ENCODE measurements around the gene KDM2A.
"Not testable (repeated sequence)": the region's sequence is repeated elsewhere in the genome, so short reads cannot be mapped to it uniquely, and the experiment has no call there.

KDM2A gene

DNA sequence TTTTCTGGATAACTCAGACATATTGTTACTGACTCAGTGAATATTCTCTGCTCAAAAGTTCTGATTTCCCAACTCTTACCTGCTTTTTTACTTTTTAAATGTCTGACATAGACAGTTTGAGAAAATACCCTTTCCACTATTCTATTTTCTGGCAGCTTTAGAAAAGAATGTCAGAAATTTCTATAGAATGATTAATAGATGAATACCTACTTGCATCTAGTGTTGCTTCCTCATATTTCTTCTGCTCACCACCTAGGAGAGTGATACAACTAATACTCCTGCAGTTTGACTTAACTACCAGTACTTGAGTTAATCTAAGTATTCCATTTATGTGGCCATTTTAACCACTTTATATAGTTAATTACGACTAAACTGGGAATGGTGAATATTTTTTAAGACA lies 55.2 kb downstream of the KDM2A start:
- no peak for DNase-seq

DNA sequence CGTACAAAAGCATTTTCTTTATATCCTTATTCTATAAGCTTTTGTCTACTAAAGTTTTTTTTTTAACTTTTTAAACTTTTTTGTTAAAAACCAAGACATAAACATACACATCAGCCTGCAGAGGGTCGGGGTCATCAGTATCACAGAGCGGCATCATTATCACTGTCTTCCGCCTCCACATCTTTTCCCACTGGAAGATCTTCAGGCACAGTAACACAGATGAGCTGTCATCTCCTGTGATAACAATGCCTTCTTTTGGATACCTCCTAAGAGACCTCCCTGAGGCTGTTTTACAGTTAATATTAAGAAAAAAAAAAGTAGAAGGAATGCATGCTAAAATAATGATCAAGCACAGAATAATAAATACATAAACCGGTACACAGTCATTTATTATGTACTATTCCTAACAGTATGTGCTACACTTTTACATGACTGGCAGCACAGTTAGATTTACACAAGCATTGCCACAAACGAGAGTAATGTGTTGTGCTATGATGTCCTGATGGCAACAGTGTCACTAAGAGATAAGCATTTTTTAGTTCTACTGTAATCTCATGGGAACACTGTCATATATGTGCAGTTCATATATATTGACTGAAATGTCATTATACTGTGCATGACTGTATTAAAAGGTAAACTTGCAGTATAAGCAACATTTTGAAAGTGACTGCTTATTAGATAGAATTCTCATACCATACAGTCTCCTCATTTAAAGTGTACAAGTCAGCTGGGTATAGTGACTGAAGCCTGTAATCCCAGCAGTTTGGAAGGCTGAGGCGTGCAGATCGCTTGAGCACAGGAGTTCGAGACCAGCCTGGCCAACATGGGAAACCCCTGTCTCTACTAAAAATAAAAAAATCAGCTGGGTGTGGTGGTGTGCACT lies 58.6 kb downstream of the KDM2A start:
- no peak for DNase-seq

DNA sequence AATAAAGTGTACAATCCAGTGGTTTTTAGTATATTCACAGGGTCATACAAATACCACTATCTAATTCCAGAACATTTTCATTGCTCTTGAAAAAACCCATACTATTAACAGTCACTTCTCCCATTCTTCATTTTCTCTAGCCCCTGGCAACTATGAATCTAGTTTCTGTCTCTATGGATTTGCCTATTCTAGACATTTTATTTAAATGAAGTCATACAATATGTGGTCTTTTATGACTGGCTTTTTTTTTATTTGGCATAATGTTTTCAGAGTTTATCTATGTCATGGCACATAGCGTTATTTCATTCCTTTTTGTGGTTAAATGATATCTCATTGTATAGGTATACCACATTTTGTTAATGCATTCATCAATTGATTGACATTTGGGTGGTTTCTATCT lies 59.4 kb downstream of the KDM2A start:
- DNase-seq, result no peak

DNA sequence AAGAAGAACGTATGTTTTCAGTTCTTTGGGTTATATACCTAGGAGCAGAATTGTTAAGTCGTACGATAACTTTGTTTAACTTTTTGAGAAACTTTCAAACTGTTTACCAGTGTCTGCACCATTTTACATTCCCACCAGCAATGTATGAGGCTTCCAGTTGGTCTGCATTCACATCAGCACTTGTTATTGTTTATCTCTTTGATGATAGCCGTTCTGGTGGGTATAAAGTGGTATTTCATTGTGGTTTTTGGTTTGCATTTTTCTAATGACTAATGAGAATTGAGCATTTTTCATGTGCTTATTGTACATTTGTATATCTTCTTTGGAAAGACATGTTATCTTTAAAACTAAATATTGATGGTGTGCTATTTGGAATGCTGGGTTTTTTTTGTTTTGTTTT lies 59.8 kb downstream of the KDM2A start:
- DNase-seq, result no peak

DNA sequence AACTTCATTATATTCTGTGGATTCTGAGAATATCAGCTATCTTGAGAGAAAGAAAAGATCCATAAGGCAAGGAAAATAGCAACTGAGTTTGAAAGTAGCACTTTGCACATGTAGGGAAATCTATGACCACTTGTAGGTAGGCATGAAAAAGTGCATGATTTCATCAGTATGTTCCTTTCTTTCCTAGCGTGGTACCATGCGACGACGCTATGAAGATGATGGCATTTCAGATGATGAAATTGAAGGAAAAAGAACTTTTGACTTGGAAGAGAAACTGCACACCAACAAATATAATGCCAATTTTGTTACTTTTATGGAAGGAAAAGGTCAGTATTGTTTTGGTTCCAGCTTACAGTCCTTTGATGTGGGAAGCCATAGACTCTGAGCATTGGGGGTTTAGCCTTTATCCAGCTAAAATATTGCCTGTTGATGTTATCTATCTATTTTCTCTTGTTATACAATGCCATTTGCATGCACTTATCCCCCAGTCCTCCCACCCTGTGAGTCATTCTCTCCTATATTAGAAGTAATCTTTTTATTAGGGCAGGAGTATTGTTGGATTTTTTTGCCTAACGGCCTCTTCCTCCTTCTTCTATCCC lies 60.9 kb downstream of the KDM2A start:
- no peak for DNase-seq

DNA sequence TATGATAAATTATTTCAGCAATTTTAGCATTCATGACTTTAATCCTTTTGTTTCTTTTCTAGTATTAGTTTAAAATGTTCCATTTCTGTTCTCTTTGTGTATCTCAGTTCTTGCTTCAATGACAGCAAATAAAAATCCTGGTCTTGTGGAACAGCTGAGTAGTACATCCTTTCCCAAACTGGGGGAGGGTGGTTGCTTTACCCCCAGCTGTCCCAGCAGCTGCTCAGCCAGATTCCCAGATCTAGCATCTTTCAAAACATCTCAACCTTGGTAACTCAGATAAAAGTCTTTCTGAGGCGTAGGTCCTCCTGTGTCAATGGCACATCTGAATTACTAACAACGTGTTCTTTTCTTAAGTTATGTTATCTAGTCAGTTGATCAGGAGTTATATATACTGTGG lies 75.0 kb downstream of the KDM2A start:
- DNase-seq, result no peak

DNA sequence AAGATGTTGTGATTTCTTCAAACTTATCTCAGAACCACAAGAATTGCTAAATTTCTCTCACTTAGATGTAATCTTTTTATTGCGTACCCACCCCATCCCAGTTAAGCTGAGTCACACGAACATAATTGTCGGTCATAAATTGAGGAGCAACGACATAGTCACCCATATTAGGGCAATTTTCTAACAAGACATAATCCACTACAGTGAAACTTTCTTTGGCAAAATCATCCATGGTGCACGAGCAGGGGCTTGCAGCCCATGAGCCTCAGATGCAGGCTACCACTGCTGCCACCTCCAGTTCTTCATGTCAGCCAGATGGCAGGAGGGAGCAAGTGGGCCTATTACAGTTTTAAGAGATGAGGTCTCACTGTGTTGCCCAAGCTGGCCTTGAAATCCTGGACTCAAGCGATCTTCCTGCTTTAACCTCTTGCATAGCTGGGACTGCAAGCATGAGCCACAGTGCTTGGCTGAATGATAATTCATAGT lies 77.0 kb downstream of the KDM2A start:
- no peak for DNase-seq

DNA sequence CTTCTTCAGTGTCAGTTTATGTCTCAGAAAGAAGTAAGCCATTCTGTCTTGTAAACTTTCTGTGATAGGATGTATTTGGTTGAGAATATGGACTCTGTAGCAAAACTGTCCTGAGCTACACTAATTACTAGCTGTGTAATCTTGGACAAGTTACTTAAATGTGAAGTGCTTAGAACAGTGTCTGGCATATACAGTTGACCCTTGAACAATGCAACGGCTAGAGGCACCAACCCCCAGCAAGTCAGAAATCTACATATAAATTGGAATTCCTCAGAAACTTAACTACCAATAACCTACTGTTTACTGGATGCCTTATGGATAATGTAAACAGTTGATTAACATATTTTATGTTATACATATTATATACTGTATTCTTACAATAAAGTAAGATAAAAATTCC lies 78.5 kb downstream of the KDM2A start:
- no peak for DNase-seq

DNA sequence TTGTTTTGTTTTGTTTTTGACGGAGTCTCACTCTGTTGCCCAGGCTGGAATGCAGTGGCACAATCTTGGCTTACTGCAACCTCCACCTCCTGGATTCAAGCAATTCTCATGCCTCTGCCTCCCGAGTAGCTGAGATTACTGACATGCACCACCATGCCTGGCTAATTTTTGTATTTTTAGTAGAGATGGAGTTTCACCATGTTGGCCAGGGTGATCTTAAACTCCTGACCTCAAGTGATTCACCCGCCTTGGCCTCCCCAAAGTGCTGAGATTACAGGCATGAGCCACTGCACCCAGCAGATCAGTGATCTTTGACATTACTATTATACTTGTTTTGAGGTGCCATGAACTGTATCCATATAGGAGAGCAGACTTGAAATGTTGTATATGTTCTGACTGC lies 79.7 kb downstream of the KDM2A start:
- not testable (repeated sequence) for DNase-seq

DNA sequence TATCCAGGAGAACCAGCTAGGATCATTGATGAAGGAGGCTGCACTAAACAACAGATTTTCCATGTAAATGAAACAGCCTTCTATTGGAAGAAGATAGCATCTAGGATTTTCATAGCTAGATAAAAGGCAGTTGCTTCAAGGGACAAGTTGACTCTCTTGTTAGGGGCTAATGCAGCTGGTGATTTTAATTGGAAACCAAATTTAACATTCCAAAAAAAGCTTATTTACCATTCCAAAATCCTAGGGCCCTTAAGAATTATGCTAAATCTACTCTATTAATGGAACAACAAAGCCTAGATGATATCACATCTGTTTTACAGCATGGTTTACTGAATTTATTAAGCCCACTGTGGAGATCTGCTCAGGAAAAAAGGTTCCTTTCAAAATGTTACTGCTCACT lies 80.7 kb downstream of the KDM2A start:
- DNase-seq, result no peak

DNA sequence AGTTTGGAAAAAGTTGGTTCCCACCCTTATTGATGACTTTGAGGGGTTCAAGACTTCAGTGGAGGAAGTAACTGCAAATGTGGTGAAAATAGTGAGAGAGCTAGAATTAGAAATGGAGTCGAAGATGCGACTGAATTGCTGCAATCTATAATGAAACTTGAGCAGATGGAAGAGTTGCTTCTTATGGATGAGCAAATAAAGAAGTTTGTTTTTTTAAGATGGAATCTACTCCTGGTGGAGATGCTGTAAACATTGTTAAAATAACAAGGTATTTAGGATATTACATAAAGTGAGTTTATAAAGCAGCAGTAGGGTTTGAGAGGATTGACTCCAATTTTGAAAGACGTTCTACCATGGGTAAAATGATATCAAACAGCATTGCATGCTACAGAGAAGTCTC lies 83.0 kb downstream of the KDM2A start:
- DNase-seq, result no peak

DNA sequence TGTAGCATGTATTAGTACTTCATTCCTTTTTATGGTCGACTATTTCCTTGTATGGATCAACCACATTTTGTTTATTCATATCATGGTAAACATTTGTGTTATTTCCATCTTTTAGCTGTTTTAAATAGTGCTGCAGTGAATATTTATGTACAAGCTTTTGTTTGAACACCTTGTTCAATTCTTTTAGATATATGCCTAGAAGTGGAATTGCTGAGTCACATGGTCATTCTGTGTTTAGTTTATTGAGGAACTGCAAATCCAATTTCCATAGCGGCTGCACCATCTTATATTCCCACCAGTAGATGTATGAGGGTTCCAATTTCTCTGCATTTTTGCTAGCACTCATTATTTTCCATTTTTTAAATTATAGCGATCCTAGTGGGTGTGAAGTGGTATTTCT lies 85.8 kb downstream of the KDM2A start:
- no peak for DNase-seq

DNA sequence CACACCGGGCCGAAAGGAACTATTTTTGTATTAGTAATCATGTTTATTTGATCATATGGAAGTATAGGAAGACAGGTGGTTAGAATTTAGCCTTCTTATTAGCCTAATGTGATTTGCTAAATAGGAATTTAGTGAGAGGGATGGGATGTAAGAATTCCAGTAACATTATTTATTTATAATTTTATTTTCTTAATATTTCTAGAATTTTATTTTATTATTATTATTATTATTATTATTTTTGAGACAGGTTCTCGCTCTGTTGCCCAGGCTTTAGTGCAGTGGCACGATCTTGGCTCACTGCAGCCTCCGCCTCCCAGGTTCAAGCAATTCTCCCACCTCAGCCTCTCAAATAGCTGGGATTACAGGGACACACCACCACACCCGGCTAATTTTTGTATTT lies 90.2 kb downstream of the KDM2A start:
- not testable (repeated sequence) for DNase-seq

DNA sequence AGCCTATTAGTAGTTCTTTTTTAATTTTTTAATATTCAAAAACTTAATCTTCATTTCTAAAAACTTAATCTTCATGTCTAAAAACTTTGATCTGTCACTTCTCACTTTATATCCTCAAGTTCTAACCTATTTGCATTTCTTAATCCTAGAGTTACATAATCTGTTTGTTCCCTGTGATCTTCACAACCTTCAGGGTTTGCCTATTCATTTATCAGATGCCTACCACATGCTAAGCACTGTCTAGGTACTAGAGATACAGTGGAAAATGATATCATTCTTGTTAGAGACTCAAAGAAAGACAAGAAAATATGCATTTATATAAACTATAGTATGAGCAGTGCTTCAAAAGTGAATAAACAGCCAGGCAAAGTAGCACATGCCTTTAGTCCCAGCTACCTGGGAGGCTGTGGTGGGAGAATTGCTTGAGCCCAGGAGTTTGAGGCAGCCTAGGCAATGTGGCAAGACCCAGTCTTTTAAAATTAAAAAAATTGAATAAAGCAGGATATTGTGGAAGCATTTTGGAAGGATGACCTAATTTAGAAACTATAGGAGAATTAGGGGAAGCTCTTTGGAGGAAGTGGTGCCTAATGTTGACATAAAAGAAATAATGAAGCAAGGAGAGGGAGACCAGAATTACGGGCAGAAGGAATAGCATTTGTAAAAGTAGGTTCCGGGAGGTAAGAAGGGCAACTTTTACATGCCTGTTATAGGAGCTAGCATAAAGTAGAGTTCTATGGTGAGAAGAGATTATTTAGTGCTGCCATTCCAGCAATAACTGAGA lies 92.8 kb downstream of the KDM2A start:
- no peak for DNase-seq

DNA sequence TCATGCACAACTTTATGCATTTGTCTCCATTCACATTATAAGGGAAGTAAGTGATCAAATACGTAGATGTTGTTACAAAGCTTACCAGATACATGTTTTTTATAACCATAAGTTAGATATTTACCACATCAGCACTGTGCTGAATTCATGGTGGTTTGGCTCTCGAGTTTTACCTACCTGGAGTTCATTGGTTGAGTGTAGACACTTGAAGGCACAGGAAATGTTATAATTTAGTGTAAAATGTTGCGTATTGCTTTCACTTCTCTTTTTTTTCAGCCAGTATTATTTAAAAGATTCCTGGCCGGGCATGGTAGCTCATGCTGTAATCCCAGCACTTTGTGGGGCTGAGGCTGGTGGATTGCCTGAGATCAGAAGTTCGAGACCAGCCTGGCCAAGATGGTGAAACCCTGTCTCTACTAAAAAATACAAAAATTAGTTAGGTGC lies 94.1 kb downstream of the KDM2A start:
- no peak for DNase-seq

DNA sequence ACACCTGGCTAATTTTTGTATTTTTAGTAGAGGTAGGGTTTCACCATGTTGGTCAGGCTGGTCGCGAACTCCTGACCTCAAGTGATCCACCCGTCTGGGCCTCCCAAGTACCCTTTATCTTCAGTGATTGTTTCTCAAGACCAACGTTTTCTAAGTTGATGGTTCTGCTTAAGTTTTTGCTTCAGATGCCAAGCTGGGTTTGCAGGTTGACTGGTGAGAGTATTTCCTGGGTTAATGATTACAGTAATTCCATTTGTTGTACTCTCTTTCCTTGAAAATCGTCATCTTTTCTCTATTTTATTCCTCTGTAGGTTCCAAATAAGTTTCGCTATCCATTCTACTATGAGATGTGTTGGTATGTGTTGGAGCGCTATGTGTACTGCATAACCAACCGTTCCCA lies 108.7 kb downstream of the KDM2A start:
- DNase-seq, result no peak

DNA sequence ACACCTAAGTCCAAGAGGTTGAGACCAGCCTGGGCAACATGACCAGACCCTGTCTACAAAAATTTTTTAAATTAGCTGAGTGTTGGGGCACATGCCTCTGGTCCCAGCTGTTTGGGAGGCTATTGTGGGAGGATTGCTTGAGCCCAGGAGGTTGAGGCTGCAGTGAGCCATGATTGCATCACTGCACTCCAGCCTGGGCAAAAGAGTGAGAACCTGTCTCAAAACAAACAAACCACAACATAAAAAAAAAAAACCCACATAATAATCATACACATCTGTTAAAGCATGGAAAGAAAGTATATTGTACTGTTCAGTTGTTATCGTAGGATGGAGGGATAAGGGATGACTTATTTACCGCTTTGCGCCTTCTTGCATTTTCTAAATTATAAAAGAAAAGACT lies 111.3 kb downstream of the KDM2A start:
- no peak for DNase-seq

DNA sequence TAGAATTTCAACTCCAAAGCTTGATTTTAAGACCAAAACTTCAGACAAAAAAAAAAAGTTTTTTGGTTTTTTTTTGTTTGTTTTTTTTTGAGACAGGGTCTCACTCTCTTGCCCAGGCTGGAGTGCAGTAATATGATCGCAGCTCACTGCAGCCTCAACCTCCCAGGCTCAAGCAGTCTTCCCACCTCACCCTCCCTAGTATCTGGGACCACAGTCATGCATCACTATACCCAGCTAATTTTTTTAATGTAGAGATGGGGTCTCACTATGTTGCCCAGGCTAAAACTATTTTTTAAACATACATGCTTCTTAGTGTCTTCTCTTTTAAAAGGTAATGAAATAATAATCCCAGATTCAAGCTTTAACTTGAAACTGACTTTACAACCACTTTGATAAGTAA lies 111.8 kb downstream of the KDM2A start:
- DNase-seq, result no peak

DNA sequence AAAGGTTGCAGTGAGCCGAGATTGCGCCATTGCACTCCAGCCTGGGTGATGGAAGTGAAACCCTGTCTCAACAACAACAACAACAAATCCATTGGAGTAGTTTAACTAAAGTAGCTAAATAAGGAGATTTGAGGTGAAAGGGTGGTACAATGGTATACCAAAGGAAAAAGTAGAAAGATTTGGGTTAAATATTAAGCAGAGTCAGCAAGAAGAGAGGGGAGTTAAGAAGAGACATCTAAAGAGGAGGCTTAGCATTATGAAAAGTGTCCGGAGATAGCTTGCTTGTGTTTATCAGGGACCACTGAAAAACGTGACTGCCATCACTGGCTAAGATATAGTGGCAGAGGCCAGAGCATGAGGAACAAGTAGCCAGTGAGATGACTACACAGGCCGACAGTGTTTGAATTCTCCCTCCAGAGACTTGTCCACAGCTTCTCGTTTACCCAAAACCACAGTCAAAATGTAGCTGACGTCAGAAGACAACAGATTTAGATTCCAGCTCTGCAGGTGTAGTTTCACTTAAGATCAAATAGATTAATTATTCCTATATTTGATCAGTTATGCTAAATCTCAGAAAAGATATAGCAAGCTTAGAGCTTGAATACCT lies 114.6 kb downstream of the KDM2A start:
- DNase-seq, result no peak

DNA sequence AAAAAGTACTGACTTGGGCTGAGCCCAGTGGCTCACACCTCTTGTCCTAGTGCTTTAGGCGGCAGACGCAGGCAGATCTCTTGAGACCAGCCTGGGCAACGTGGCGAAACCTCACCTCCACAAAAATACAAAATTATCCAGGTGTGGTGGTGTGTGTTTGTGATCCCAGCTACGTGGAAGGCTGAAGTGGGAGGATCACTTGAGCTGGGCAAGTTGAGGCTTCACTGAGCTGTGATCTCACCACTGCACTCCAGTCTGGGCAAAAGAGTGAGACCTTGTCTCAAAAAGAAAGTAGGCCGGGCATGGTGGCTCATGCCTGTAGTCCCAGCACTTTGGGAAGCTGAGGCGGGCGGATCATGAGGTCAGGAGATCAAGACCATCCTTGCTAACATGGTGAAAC lies 115.5 kb downstream of the KDM2A start:
- DNase-seq, result not testable (repeated sequence)

DNA sequence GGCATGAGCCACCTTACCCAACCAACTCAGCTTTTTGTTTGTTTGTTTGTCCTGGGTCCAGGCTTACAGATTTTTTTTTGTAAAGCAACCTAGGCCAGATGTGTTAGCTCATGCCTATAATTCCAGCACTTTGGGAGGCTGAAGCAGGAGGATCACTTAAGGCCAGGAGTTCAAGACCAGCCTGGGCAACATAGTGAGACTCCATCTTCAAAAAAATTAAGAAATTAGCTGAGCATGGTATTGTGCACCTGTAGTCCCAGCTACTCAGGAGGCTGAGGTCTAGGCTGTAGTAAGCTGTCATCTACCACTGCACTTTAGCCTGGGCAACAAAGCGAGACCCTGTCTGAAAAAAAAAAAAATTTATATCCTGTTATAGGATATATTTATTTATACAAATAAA lies 118.5 kb downstream of the KDM2A start:
- DNase-seq, result no peak

DNA sequence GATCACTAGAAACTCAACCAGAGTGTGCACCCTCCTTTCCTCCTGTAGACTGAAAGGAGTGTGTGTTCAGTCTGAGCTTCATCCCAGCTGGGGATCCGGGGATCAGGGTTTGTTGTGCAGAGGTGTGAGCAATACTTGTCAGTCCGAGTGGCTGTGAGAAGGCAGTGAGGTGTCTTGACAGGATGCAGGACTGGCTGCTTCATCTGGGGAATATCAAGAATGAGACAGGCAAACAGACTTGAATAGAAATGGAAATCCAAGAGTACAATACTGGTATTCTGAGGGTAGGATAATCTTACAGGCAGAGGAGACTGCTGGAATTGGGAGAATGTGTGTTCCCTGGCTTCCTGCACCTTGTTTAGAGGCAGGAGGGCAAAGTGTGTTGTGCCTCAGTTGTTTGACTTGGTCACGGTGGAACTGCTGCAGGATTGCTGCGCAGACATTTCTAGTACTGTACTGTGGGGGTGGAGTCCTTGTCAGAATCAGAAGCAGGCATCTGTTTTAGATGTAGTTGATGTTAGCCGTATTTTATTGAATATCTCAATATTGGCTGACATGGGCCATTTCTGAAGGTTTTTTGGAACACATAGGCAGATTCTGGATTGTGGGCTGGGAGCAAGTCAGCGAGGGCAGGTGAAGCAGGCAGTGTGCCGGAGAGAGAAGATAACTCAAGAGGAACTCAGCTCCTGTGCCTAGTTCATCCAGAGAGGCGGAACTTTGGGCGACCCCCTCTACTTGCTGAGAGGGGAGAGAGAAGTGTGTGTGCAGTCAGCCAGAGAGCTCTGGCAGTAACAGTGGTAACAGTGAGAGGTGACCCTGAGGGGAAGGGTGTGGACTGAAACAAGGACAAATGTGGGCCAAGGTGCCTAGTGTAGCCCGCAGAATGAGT lies 120.1 kb downstream of the KDM2A start:
- DNase-seq, result no peak

All from activated CD4-positive, alpha-beta T cell treated with anti-CD3 and anti-CD28 coated beads, Interleukin-10, Interleukin-2, amounts not matched to agents 100 ng/mL and 50 ng/mL, durations not matched to agents 16 hours and 8 hours (primary cell).